Activated naive CD4-positive, alpha-beta T cell treated with anti-CD3 and anti-CD28 coated beads, Interleukin-2, amount 50 U/mL, for 24 hours (primary cell): Measurements from ENCODE around the gene SIK3.
A peak's percentile ranks its signal among the peaks of the same experiment; 100 is the strongest.

Experiments used
- H3K27ac Mint-ChIP-seq: one replicate; pipeline ENCODE4 v1.8.0; 2021; ENCODE audit warnings: mild to moderate bottlenecking, mixed read lengths
- H3K27me3 Mint-ChIP-seq: one replicate; pipeline ENCODE4 v1.8.0; 2021; ENCODE audit warnings: mixed read lengths
- H3K36me3 Mint-ChIP-seq: one replicate; pipeline ENCODE4 v1.8.0; 2021; ENCODE audit warnings: mixed read lengths
- H3K4me1 Mint-ChIP-seq: one replicate; pipeline ENCODE4 v1.8.0; 2021; ENCODE audit warnings: mixed read lengths
- H3K4me3 Mint-ChIP-seq: one replicate; pipeline ENCODE4 v1.8.0; 2021; ENCODE audit warnings: mild to moderate bottlenecking, mixed read lengths
- H3K9me3 Mint-ChIP-seq: one replicate; pipeline ENCODE4 v1.8.0; 2021; ENCODE audit warnings: mixed read lengths

Gene SIK3

GRCh38 chr11:116910847-116911246 lies 187.4 kb downstream of the SIK3 start:
- Mint-ChIP-seq H3K4me1 (peaks cover 27% of the 10 kb centered on the region), H3K9me3 (no peaks in the 10 kb centered on the region), H3K4me3 (no peak overlapping the region), H3K36me3 (peaks cover 13% of the 10 kb centered on the region), H3K27me3 (no peaks in the 10 kb centered on the region), H3K27ac (no peak overlapping the region)

GRCh38 chr11:116910378-116910777 lies 187.8 kb downstream of the SIK3 start:
- H3K36me3 Mint-ChIP-seq: peaks cover 14% of the 10 kb centered on the region
- no peak overlapping the region for H3K4me3 Mint-ChIP-seq
- H3K27ac Mint-ChIP-seq: no peak overlapping the region
- H3K4me1 Mint-ChIP-seq: peaks cover 27% of the 10 kb centered on the region
- no peaks in the 10 kb centered on the region for H3K27me3 Mint-ChIP-seq
- H3K9me3 Mint-ChIP-seq: no peaks in the 10 kb centered on the region

GRCh38 chr11:116909245-116909644 lies 189.0 kb downstream of the SIK3 start:
- Mint-ChIP-seq H3K36me3 (peaks cover 13% of the 10 kb centered on the region), H3K9me3 (no peaks in the 10 kb centered on the region), H3K27me3 (no peaks in the 10 kb centered on the region), H3K4me1 (peaks cover 27% of the 10 kb centered on the region), H3K27ac (peak overlapping the region; percentile 77), H3K4me3 (no peak overlapping the region)

GRCh38 chr11:116906479-116906878 lies 191.7 kb downstream of the SIK3 start:
- Mint-ChIP-seq H3K27me3 (no peaks in the 10 kb centered on the region), H3K9me3 (no peaks in the 10 kb centered on the region), H3K36me3 (peaks cover 10% of the 10 kb centered on the region), H3K27ac (no peak overlapping the region), H3K4me3 (no peak overlapping the region), H3K4me1 (peaks cover 50% of the 10 kb centered on the region)

DNA sequence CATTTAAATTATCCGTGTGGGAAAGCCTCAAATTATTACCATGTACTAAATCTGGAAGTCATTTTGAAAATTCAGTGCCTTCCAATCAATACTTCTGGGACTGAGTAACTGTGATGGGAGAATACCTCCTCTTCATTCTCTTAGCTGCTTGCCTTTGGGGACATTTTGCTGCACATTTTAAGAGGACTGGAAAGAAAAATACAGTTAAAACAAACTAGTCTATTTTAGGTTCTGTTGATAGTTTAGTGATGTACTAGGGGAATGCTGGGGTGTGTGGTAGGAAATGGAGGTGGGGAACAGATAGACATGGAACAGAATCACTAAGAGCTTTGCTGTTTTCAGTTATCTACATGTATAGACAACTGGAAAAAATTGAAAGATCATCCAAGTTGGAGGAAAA lies 195.1 kb downstream of the SIK3 start:
- H3K27ac Mint-ChIP-seq: peak overlapping the region; percentile 53

GRCh38 chr11:116901964-116902688 lies 196.1 kb downstream of the SIK3 start:
- Mint-ChIP-seq H3K36me3 (peaks cover 18% of the 10 kb centered on the region), H3K27ac (no peak overlapping the region), H3K4me1 (peaks cover 29% of the 10 kb centered on the region), H3K9me3 (no peaks in the 10 kb centered on the region), H3K27me3 (no peaks in the 10 kb centered on the region), H3K4me3 (no peak overlapping the region)

More for the DNA sequence above, 195.1 kb downstream of the SIK3 start:
- H3K27me3 Mint-ChIP-seq: no peaks in the 10 kb centered on the region
- peaks cover 29% of the 10 kb centered on the region for H3K4me1 Mint-ChIP-seq
- no peak overlapping the region for H3K4me3 Mint-ChIP-seq
- H3K9me3 Mint-ChIP-seq: no peaks in the 10 kb centered on the region
- peaks cover 18% of the 10 kb centered on the region for H3K36me3 Mint-ChIP-seq

- no peak overlapping the region for H3K4me3 Mint-ChIP-seq
- peaks cover 16% of the 10 kb centered on the region for H3K36me3 Mint-ChIP-seq
- H3K27ac Mint-ChIP-seq: no peak overlapping the region
- no peaks in the 10 kb centered on the region for H3K9me3 Mint-ChIP-seq
- H3K4me1 Mint-ChIP-seq: peaks cover 24% of the 10 kb centered on the region
- H3K27me3 Mint-ChIP-seq: no peaks in the 10 kb centered on the region
These were observed 197.0 kb downstream of the SIK3 start for GRCh38 chr11:116901211-116901610.

DNA sequence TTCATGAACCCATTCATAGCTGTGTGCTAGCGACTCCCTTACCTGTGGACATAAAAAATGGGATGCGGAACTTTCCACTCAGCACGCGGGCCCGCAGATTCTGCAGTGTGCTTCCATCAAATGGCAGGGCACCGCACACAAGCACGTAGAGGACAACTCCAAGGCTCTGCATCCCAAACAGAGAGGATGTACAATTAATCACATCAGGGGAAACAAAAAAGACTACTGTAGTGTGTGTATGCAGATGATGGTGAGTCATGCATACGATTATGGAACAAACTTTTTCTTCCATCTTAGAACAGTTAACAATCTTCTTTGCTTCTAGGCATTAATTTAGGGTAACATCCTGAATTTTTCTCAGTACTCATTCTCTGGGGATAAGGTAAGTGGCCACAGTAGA lies 202.0 kb downstream of the SIK3 start:
- peaks cover 20% of the 10 kb centered on the region for H3K36me3 Mint-ChIP-seq
- H3K9me3 Mint-ChIP-seq: no peaks in the 10 kb centered on the region
- no peaks in the 10 kb centered on the region for H3K27me3 Mint-ChIP-seq
- H3K4me1 Mint-ChIP-seq: peaks cover 14% of the 10 kb centered on the region
- H3K4me3 Mint-ChIP-seq: no peak overlapping the region
- no peak overlapping the region for H3K27ac Mint-ChIP-seq

- Mint-ChIP-seq H3K4me3 (no peak overlapping the region), H3K27me3 (no peaks in the 10 kb centered on the region)
These were observed 203.0 kb downstream of the SIK3 start for GRCh38 chr11:116895048-116895757.

GRCh38 chr11:116893906-116894305 lies 204.3 kb downstream of the SIK3 start:
- Mint-ChIP-seq H3K27me3 (no peaks in the 10 kb centered on the region), H3K36me3 (peaks cover 11% of the 10 kb centered on the region), H3K9me3 (no peaks in the 10 kb centered on the region), H3K27ac (no peak overlapping the region), H3K4me3 (no peak overlapping the region), H3K4me1 (peaks cover 29% of the 10 kb centered on the region)

More at GRCh38 chr11:116895048-116895757, 203.0 kb downstream of the SIK3 start:
- H3K27ac Mint-ChIP-seq: peak overlapping the region; percentile 13
- no peaks in the 10 kb centered on the region for H3K9me3 Mint-ChIP-seq
- H3K36me3 Mint-ChIP-seq: peaks cover 17% of the 10 kb centered on the region
- H3K4me1 Mint-ChIP-seq: peaks cover 24% of the 10 kb centered on the region

GRCh38 chr11:116893437-116893836 lies 204.8 kb downstream of the SIK3 start:
- no peaks in the 10 kb centered on the region for H3K27me3 Mint-ChIP-seq
- no peak overlapping the region for H3K4me3 Mint-ChIP-seq
- no peaks in the 10 kb centered on the region for H3K9me3 Mint-ChIP-seq
- H3K27ac Mint-ChIP-seq: no peak overlapping the region
- H3K36me3 Mint-ChIP-seq: peaks cover 11% of the 10 kb centered on the region
- H3K4me1 Mint-ChIP-seq: peaks cover 29% of the 10 kb centered on the region

DNA sequence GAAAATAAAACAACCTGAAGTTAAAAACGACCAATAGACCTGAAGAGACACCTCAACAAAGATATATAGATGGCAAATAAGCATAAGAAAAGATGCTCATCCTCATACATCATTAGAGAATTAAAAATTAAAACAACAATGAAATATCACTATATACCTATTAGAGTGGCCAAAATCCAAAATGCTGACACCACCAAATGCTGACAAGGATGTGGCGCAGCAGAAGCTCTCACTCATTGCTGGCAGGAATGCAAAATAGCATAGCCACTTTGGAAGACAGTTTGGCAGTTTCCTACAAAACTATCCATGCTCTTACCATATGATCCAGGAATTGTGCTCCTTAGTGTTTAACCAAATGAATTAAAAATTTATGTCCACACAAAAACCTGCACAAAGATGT lies 205.9 kb downstream of the SIK3 start:
- H3K27ac Mint-ChIP-seq: no peak overlapping the region
- H3K4me1 Mint-ChIP-seq: peaks cover 29% of the 10 kb centered on the region

GRCh38 chr11:116891746-116892145 lies 206.5 kb downstream of the SIK3 start:
- peak overlapping the region; percentile 1 for H3K27ac Mint-ChIP-seq
- peaks cover 29% of the 10 kb centered on the region for H3K4me1 Mint-ChIP-seq
- H3K4me3 Mint-ChIP-seq: no peak overlapping the region
- H3K9me3 Mint-ChIP-seq: no peaks in the 10 kb centered on the region
- no peaks in the 10 kb centered on the region for H3K27me3 Mint-ChIP-seq
- peaks cover 13% of the 10 kb centered on the region for H3K36me3 Mint-ChIP-seq

More for the DNA sequence above, 205.9 kb downstream of the SIK3 start:
- Mint-ChIP-seq H3K27me3 (no peaks in the 10 kb centered on the region), H3K36me3 (peaks cover 13% of the 10 kb centered on the region), H3K9me3 (no peaks in the 10 kb centered on the region), H3K4me3 (no peak overlapping the region)

DNA sequence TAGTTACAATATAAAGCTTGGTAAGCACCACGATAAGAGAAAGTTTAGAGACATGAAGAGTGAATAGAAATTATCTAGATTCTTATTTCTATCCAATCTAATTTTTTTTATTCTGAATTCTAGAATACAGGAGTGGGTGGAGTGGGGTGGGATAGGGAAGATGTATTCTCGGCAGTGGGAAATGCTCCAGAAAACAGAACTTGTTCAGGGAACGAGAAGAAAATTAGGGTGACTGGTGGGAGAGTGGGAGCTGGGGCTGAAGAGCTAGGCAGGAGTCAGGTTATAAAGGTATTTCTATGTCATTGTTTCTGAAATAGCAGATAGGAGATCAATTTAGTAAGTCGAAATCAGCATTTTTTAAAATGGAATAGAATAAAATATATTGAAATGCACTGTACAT lies 207.6 kb downstream of the SIK3 start:
- peaks cover 13% of the 10 kb centered on the region for H3K36me3 Mint-ChIP-seq
- no peaks in the 10 kb centered on the region for H3K9me3 Mint-ChIP-seq
- no peaks in the 10 kb centered on the region for H3K27me3 Mint-ChIP-seq
- H3K4me3 Mint-ChIP-seq: no peak overlapping the region
- peaks cover 29% of the 10 kb centered on the region for H3K4me1 Mint-ChIP-seq
- peak overlapping the region; percentile 56 for H3K27ac Mint-ChIP-seq

DNA sequence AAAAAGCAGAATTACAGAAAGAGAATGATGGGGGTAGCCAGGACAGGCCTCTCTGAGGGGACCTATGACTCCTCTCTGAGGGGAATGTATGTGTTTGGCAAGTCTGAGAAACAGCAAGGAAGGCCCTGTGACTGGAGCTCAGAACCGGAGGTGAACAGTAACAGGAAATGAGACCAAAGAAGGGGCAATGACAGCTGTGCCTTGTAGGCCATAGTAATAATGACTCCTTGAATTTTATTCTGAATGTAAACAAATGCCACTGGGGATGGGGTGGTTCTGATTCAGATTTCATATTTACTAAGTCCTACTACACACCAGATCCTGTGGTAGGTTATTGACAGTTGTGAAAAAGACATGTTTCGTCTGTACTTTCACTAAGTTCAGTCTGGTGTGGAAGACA lies 208.0 kb downstream of the SIK3 start:
- Mint-ChIP-seq H3K36me3 (peaks cover 13% of the 10 kb centered on the region), H3K4me1 (peaks cover 24% of the 10 kb centered on the region), H3K9me3 (no peaks in the 10 kb centered on the region), H3K4me3 (no peak overlapping the region), H3K27ac (peak overlapping the region; percentile 56), H3K27me3 (no peaks in the 10 kb centered on the region)

- Mint-ChIP-seq H3K9me3 (no peaks in the 10 kb centered on the region), H3K36me3 (peaks cover 13% of the 10 kb centered on the region), H3K27ac (no peak overlapping the region), H3K4me1 (peaks cover 22% of the 10 kb centered on the region), H3K27me3 (no peaks in the 10 kb centered on the region), H3K4me3 (no peak overlapping the region)
These were observed 209.2 kb downstream of the SIK3 start for GRCh38 chr11:116888884-116889549.
